Dedifferentiated amniotic fluid mesenchymal stem cell (primary cell): ENCODE data around the gene GBE1.
A peak's percentile ranks its signal among the peaks of the same experiment; 100 is the strongest.

Experiments used
- DNase-seq: peaks from one replicate; pipeline ENCODE4 v3.0.0-alpha.2; 2016; ENCODE audit errors: extremely low spot score

The GBE1 gene

GRCh38 chr3:81699536-81700320 lies 61.7 kb downstream of the GBE1 start:
- no peak for DNase-seq

GRCh38 chr3:81696090-81696489 lies 65.4 kb downstream of the GBE1 start:
- DNase-seq: no peak

GRCh38 chr3:81695302-81695701 lies 66.1 kb downstream of the GBE1 start:
- no peak for DNase-seq

GRCh38 chr3:81694662-81695061 lies 66.8 kb downstream of the GBE1 start:
- no peak for DNase-seq

GRCh38 chr3:81692766-81693165 lies 68.7 kb downstream of the GBE1 start:
- DNase-seq: no peak

- no peak for DNase-seq
These were observed 71.8 kb downstream of the GBE1 start for GRCh38 chr3:81689617-81690016.

DNA sequence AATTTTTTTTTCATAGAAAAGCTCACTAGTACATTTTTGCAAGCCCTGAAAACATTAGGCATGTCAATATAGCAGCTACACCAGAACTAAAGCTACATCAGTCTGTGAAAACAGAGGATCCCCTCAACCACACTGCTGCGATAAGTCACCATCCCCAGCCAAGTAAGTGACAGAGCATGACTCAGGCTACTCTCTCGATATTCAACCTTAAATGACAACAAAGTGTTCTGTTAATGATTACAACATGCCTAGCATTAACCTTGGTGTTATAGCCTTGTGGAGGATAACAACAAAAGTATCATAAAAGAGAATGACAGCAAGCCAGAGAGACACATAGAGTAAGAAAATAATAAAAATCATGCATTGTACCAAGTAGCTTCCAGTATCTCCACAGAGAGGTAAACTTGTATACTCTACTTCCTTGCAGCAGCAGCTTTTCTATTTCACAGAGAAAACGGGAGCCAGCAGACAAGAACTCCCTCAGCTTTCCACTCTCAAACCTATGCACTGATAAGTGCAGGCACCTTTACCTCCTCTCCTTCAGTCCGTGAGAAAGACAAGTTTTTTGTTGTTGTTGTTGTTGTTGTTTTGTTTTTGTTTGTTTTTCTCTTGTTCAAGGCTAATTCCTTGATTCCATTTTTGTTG lies 76.6 kb downstream of the GBE1 start:
- no peak for DNase-seq

- DNase-seq: no peak
These were observed 84.6 kb downstream of the GBE1 start for GRCh38 chr3:81676706-81677456.

DNA sequence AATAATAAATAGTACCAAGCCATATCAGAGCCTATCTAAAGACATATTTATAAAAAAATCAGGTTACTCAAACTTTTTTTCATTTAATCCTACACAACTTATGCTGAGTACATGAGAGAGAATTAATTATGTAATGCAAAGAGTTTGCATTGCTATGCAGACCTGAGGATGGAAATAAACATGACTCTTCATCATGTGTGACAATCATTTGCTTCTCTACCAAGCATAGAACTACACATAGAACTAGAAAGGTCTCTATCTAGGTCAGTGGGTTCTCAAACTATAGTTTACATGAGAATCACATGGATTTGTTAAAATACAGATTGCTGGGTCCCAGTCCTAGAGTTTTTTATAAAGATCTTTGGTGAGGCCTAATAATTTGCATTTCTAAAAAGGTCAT lies 86.8 kb downstream of the GBE1 start:
- no peak for DNase-seq

- DNase-seq: no peak
These were observed 93.2 kb downstream of the GBE1 start for GRCh38 chr3:81668283-81668682.

- peak; percentile 39 for DNase-seq
These were observed 94.8 kb downstream of the GBE1 start for GRCh38 chr3:81666502-81667121.

DNA sequence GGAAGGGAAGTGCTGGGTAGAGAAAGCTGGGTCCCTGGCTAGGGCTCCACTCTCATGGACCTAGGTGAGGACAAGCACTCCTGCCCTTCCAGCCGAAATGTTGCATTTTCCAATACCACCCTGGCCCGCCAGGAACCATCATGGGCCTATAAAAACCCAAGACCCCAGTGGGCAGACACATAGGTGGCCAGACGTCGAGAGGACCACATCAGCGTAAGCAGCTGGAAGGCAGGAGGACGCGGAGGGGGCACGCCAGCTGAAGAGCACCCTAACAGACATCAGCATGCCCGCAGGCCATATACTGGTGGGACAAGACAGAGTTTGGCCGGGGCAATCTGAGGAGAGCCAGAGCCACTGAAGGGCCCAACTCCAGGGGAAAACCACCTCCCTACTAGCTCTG lies 98.3 kb downstream of the GBE1 start:
- DNase-seq: no peak

- no peak for DNase-seq
These were observed 101.4 kb downstream of the GBE1 start for GRCh38 chr3:81660036-81660435.

DNA sequence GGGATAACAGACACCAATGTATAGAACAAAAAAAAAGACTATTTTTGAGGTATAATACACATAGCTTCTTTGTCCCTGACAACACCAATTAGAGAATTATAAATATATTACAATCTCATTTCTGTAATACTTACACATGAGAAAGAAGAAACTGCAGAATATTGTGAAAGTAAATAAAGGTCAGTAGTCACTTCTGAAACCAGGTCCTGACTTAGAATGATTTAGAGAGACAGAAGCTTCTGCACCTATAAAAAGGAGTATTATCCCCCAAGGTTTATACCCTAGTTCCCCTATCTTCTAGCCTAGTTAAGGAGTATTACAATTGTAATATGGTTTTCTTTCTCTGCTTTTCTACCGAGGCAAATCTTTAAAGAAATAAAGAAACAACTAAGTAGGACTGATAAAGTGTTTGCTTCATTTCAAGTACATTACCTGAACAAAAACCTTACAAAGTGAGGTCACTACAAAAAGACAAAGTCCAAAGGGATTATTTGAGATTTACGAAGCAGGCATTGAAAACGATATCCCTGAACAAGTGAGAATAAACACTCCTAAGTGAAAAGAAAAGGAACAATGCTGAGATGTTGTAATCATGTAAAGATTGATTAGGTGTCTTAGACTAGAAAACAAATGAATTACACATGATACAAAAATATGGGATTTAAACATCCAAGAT lies 103.0 kb downstream of the GBE1 start:
- no peak for DNase-seq

DNA sequence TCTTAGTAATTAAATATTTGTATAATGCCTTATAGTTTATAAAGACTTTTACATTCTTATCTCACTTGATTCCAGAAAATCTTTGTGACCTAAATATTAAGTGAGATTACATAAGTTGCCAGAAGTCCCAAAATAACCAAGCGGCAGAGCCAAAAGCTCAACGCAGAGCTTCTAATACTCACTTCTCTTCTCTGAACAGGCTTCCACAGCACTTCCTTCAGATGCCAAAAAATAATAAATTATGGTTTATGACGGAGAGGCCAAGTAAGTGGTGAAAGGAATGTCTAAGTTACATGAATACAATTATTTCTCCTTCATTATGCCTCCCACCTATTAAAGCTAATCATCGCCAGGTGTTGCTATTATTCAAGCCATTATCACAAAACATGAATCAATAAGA lies 110.3 kb downstream of the GBE1 start:
- no peak for DNase-seq

DNA sequence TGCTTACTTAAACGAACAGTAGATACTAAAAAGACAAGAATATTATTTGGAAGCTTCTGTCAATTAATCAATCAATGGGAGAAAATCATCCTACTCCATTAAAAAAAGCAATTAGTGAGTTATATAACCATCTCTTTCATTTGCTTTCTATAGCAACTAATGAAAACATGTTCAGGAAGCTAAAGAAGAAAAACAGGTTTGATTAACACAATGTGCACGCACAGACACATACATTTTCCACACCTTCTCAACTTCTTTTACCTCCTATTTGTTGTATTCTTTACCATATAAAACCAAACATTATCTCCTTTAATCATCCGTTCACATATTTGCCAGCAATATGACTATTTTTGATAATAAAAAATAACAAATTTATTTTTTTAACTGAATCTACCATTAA lies 111.3 kb downstream of the GBE1 start:
- no peak for DNase-seq

DNA sequence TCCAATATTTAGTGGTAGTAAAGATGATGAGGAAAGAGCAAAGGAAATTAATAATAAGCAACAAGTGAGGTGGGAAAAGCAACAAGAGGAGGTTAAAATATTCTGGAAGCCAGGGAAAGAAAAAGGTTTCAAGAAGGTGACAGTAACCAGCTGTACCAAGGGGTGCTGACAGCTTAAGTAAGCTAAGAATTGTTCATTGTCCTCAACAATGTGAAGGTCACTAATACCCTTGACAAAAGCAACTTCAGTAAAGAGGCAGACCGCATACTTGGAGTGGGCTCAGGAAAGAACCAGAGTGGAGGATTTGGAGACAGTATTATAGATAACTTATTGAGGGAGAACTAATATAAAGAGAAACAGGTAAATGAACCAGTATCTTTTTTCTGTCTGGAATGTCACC lies 116.2 kb downstream of the GBE1 start:
- no peak for DNase-seq

GRCh38 chr3:81643721-81644120 lies 117.7 kb downstream of the GBE1 start:
- DNase-seq: no peak

- no peak for DNase-seq
These were observed 123.0 kb downstream of the GBE1 start for GRCh38 chr3:81638480-81638879.

- no peak for DNase-seq
These were observed 128.8 kb downstream of the GBE1 start for GRCh38 chr3:81632659-81633058.

DNA sequence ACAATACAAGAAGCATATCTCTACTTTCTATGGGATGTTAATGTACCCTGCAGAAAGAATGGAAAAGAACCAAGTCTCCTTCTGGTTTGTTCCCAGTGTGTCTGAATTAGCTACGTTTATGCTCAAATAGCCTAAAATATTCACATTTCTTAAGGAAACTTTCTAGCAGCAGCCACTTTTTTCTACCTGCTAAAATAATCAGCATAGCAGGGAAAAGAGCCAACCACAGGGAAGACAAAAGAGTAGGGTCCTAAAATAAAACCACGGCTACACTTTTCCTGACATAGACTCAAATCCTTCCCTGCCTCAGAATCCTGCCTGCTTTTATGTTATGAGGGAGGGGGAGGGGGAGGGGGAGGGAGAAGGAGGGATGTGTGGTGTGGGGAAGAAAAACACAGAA lies 136.7 kb downstream of the GBE1 start:
- no peak for DNase-seq

DNA sequence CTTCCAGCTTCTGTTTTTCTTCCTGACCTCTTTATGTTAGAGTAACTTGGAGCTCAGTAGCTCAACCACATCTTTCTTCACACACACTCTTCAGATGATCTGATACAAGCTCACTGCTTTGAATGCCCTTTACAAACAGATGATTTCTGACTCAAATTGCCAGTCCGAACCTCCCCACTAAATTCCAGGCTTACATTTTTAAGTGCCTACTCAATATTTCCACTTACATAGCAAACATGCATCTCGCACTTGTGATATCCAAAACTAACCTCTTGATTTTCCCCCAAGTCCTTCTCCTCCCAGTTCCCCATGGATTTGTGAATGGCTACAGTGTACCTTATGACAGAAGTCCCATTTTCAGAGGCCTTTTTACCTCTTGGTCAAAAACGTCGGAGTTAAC lies 139.1 kb downstream of the GBE1 start:
- peak; percentile 61 for DNase-seq
